CD4-positive, alpha-beta T cell treated with Interleukin-17A for 1 hour (primary cell): ENCODE data around the gene MYOG.

Source experiments
- DNase-seq: peaks from one replicate; pipeline ENCODE4 v3.0.0-alpha.2; 2020

MYOG gene

GRCh38 chr1:203090421-203091198, 4.8 kb upstream of the MYOG start:
- DNase-seq: no peak

DNA sequence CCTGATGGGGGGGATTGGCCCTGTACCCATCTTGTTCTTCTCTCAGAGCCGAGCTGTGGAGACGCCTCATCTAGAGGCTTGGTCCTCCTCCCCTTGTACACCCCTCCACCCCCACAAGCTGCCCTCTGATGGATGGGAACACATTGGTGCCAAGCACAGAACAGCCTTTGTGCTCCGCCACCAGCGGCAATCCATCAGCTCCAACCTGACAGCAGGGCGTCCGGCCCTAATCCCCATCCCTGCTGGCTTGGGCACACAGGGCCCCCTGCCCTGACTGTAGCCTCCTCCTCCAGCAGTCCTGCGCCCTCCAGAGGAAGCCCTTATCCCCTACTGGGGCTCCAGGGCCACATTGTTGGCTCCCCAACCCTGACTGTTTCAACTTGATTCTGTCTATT, 3.8 kb upstream of the MYOG start:
- no peak for DNase-seq

DNA sequence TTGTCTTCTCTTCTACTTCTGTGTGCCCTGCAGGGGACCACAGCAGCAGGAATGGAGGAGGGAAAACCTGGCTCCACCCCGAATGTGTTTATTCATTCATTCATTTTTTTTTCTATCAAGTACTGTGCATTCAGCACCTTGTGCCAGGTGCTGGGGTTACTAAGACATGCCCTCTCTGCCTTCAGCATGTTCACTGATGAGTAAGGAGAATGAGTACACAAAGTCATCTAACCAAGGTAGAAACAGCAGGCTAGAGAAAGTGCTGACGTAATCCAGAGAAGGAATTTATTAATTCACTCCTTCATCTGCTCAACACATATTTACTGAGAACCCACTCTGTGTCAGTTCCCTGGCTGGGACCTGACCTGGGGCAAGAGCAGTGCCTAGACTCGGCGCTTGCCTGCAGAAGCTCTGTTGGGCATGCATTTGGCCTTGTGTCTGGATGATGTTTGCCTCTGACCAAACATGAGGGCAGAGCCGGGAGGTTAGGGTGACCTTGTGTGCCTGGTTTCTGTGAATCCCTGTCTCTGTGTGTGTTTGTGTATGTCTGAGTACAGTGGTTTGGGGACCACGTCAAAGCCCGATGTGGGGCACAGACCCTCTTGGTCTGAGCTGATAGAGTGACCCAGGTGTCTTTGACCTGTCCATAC, 3.3 kb upstream of the MYOG start:
- no peak for DNase-seq

DNA sequence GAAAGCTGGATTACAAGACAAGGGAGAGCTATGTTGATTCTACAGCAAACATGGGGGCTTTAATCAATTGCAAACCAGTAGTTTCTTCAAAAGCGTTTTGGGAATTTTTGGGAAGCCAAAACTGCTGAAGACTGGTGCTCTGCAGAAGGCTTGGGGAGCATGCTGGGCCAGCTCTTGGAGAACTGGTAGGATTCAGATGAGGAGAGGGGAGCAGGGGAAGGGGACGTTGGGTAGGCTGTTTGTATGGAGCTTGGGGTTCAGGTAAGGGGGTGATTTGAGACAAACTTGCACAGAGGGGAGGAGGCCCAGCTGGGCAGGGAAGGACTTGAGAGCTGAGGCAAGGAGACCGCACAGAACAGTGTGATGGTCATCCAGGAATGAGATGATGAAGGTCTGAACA, 2.6 kb upstream of the MYOG start:
- no peak for DNase-seq

- no peak for DNase-seq
Observed at GRCh38 chr1:203086992-203087763, 1.4 kb upstream of the MYOG start.

DNA sequence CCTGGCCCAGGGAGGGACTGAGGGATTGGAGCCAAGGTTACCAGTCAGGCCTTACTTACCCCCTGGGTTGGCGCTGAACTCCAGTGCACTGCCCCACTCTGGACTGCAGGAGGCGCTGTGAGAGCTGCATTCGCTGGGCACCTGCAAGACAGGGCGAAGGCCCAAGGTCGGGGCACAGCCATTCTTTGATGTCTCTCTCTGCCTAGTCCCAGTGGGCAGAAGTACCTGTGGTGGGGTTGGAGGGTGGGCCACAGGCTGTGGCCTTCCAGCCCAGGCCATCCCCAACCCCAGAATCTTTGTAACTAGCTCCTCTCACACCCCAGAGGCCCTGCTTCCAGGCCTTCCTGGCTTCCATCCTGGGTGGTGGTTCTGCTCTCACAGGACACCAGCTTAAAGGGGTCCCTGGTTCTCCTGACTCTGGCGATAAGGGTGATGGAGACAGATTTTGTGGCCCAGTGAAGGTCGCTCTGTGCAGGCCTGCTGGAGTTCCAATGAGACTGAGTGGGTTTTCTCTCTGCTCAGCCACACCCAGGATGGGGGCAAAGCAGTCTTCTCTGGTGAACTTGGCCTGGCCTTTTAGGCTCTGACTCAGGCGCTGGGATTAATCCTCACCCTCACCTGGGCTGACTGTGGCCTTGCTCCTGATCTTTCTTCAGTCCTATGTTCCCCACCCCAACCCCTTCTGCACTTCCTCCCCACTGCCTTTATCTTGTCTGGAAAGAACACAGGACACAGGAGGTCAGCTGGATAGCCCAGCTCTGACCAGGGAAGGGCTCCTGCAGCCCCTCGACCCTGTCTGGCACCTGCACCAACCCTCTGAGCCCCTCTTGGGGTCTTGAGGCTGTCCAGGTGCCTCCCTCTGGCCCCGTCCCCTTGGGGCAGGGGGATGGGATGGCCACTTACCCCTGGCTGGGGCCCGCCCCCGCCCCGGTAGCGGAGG, 954 bp downstream of the MYOG start:
- no peak for DNase-seq

DNA sequence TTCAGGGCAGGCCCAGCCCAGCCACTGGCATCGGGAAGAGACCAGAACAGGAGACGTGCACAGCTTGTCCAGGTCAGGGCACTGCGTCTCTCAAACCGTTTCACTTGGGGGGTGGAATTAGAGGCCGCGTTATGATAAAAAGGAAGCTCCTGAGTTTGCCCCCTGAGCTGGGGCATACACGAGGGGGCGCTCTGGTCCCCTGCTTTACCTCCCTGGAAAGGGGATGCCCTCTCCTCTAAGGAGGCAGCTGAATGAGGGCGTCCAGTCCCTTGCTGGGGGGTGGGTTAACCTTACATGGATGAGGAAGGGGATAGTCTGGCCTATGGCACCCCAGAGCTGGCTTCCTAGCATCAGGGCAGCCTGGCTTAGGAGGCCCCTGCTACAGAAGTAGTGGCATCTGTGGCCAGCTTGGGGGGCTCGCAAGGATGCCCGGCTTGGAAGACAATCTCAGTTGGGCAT, 2.3 kb downstream of the MYOG start:
- DNase-seq: no peak

DNA sequence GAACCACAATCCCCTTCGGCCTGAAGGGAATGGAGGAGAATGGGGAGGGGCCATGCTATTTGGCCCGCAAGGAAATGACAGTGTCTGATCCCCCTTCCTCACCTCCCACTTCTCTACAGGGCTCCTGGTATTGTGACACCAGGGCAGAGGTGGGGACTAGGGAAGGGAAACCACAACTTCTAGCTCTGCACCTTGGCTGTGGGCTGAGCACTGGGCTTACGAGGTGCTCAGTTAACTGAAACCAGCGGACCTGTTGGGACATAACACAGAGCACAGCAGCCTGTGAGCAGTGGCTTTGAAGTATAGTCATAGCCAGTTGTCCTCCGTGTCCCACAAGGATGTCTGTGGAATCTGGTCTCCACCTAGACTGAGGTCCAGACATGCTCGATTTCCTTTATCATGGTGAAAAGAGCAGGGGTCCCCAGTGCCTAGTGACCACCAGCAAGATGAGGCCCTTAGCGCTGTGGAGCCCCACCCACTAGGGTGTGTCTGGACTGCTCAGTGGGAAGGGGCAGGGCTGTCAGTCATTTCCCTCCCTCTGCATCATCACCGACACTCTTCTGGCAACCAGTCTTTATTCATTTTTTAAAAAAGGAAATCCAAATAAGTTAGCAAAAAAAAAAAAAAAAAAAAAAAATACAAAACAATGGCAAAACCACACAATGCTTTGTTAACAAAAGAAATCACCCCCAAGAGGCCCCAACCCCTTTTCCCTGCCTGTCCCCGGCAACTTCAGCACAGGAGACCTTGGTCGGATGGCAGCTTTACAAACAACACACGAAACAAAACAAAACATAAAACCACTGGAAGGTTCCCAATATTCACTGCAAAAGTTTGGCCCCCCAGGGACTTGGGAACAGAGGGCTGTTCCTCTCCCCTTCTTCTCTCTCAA, 3.0 kb downstream of the MYOG start:
- no peak for DNase-seq

DNA sequence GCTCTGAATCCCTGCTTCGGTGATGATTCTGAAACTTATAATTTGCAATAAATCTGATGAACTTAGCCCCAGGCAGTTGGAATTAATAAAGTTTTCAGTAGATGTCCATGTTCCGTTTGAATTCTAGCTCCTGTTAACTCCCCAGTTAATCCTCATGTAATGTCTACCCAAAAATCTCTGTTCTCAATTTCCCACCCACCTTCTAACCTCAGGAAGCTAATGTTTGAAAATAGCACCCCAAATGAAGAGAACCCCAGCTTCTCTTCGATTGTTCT, 3.6 kb downstream of the MYOG start:
- DNase-seq: no peak

DNA sequence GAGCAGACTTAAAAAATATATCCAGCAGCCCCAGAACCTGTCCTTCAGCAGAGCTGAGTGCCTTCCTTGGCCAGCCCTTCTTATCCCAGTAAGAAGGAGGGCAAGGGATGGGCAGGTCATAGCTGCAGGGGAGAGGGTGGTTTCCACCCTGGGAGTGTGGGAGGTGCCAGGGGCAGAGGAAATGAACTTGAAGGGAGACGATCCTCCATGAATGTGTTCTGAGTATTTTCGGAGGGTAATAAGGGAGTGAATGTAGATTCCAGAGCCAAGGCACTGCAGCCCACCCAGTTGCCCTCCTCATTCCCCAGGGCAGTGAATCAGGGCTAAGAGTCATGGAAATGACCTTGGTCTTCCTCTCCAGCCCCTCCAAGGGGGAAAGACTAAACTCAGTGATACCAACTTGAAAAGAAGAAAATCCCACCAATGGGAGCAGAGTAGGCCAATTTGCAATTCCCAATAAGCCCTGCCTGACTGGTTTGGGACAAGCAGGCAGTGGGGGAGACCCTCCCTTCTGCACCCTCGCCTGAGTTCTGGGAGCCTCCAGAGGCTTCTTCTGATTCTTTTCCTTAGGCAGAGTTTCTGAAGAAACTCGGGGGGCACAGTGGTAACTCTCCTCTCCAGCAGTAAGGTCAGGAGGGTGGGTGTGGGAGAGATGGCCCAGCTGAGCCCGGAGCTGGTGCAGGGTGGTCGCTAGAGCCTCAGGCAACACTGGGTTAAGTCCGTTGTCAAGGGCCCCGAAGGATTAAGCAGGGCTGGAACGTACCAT, 4.2 kb downstream of the MYOG start:
- DNase-seq: no peak

DNA sequence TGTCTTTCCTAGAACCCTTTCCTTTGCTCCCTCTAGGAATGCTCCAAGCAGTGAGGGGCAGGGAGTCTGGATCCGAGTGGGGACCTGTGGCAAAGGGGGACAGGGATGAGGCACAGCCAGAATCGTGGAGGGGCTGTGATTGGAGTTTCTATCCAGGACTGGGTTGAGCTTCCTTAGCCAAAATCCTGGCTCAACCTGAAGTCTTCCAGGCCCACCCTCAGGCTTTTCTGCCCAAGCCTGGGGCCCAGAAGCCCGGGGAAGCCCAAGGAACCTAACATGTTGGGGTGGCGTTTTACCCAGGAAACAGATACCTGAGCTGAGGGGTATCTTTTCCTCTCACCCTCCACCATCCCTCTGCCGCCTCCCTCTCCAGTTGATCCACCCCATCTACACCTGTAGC, 5.4 kb downstream of the MYOG start:
- no peak for DNase-seq

DNA sequence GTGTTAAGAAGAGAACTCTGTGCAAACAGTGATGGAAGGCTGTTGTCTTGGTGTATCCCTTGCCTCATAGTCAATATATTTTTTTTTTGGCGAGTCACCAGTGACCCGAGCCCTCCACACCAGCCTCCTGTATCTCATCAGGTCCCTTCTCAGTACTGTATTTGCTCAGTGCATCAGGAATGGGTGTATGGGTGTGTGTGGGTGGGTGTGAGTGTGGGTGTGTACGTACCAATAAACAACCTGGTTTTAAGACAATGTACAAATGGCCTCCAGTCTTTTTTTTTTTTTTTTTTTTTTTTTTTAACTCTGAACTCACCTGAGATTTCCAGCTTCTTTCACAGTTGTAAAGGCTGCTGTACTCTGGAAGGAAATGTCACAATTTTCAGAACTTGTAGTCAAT, 7.3 kb downstream of the MYOG start:
- DNase-seq: no peak

DNA sequence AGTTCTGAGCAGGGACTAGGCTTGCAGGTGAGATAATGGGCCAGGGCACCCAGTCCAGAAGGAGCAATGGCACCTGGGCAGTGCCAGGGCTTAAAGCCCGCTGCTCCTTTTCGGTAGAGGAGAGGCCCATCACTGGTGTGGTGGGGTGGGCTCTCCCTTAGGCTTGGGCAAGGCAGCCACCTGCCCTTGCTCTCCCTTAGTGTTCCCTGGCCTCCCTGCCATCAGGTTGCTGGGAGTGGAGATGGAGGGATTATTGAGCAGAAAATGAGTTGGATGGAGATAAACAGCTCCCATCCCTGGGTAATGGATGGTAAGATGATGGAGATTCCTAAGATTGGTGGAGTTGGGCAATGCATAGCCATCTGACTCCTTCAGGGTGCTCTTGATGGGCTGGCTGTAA, 7.9 kb downstream of the MYOG start:
- DNase-seq: no peak

DNA sequence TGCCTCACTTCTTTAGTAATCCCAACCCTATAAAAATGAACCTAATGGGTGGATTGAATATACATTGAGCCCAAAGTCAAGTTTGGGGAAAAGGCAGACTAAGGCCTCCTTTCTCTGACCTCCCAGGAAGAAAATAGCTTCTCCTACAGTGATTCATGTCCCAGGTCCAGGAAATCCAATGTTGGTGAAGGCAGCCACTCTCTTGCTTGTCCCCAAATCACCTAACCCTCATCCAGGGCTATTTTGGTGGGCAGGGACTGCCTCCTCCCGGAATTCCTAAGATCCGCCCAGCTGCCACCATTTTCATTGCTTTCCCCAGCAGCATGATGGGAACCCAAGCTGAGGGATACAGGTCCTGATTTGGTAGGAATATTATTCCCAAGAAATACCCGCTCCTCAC, 8.4 kb downstream of the MYOG start:
- no peak for DNase-seq

DNA sequence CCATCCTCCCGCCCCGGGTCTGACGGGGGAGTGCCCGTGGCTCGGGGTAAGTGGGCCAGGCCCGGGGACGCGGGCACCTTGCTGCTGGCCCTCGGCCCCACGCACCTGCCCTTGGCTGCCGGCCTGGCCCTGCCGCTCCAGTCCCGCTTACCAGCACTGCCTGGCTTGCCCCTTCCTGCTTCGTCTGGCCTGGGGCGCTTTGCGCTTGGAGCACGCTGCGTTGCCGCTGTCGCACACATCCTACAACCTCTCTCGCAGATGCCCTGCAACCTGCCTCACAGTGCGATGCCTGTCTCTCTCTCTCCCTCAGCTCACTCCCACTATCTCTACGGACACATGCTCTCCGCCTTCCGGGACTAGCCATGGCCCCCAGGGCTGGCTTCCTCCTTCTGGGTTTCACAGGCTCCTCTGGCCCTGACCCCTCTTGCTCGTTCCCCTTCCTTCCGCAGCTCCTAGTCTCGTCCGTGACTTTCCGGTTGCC, 9.7 kb downstream of the MYOG start:
- DNase-seq: no peak

GRCh38 chr1:203075236-203076030, 10.4 kb downstream of the MYOG start:
- DNase-seq: no peak

DNA sequence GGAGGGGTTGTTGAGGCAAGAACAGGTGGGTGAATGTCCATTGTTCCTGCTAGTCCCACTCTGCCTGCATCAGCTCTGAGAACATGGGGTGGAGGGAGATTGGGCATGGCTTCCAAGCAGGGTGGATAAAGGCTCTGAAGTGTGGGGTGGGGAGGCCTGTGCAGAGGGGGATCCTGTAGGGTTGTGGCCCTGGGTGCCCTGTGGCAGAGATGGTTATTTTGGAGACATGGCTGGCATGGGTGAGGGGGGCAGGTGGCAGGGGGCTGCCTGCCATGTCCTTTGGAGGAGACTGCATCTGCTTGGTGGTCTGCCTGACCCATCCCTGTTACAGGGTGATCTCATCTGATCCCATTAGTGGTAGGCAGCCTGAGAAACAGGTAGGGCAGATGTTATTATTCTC, 11.2 kb downstream of the MYOG start:
- DNase-seq: no peak

GRCh38 chr1:203073469-203073868, 12.3 kb downstream of the MYOG start:
- no peak for DNase-seq

DNA sequence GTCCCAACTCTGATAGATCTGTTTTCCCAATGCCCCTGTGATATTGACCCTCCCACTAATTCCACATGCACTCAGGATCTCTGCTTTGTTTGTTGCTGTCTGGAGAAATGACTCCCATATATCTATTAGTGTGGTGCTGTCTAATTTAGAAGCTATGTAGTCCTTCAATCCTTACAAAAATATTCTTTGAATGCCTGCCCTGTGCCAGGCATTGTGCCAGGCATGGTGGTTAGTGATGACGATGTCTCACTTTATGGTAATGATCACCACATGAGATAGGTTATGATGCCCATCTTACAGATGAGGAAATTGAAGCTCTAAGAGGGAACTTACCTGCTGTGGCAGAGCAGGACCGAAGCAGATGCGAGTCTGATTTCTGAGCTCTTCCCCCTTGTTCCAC, 12.9 kb downstream of the MYOG start:
- DNase-seq: no peak

DNA sequence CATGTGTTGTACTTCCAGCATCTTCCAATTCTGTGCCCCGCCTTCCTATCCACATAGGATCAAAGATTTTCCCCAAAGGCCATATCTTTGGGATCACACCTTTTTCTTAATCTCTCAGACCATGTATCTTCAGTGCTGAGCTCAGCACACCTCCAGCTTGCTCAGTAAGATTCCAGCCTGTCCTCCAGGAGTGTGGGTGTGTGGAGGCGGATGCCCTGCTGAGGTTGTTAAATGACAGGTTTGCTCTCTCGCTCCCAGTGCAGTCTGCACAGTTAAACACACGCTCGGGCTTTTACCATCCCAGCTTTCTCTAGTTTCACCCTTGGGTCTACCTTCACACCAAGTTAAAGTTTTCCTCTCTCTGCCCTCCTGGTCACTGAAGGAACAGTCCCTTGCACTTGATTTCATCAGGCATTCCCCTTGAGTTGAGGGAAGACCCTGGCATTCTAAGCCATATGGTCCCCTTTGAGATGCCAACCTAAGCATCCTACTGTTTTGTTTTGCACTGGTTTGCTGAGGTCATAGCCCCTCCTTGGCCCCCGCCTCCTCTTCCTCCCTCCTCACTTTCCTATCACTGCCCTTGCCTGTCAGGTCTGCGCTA, 13.7 kb downstream of the MYOG start:
- DNase-seq: no peak
